Right lung (tissue), 5 donors: ENCODE results near the gene CEP290. TPM values are rescaled to one million over a fixed set of nuclear protein-coding genes. Genes with fewer than 3 reads are reported as not detected.
"Not testable (repeated sequence)": the region's sequence is repeated elsewhere in the genome, so short reads cannot be mapped to it uniquely, and the experiment has no call there.

ENCODE experiments used
- DNase-seq, 2 donors: peaks; one replicate each; pipeline ENCODE4 v3.0.0-alpha.2; 2013
- polyA plus RNA-seq, 5 donors: library from polyadenylated mRNA; unstranded; fragments of 120-200 nt; gene quantifications; one replicate each; pipeline versions ENCODE4 v1.2.1 to v1.2.3, GENCODE V29; 2013; ENCODE audit warnings: inconsistent platforms in 1 of 5, low replicate concordance in 1 of 5; ENCODE audit not compliant: insufficient read length in 5 of 5, insufficient read depth in 1 of 5

CEP290 gene
- polyA plus RNA-seq, 5 donors: 18.3 to 38.3 (median 34.1) TPM

DNA sequence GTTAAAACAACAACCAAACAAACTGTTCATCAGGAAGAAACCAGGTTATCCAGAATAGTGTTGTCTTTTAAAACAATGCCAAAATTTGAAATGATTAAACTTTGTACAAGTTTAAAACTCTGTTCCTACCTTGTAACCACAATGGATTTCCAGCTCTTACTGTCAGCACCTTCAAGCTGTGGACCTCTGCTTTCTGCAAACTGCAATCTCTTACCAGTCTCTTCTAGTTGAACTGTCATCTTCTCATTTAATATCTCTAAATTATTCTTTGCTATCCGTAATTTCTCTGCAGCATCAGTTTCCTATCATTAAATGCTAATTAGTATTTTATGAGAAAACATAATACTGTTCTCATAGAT lies 83.2 kb downstream of the CEP290 start:
- no peak for DNase-seq

GRCh38 chr12:88057994-88058718 lies 83.7 kb downstream of the CEP290 start:
- DNase-seq: no peak

DNA sequence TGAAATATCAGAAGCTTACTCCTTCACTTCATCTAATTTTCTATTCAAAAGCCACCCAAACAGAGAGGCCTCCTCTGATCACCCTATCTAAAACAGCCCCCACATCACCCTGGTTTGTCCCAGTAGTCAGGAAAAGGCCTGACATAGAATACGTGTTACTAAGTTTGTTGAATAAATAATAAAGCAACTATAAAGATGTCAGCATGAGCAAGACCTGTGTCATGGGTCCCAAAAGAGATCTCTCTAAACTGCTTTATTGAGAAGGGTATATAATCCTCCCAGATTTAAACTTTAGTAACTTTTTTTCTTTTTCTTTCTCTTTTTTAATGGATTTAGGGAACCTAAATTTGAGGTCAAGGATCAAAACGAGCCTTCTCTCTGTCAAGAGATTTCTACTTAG lies 85.3 kb downstream of the CEP290 start:
- no peak for DNase-seq

GRCh38 chr12:88052686-88053085 lies 89.2 kb downstream of the CEP290 start:
- no peak for DNase-seq

- DNase-seq: no peak
These were observed 97.9 kb downstream of the CEP290 start for GRCh38 chr12:88044035-88044434.

DNA sequence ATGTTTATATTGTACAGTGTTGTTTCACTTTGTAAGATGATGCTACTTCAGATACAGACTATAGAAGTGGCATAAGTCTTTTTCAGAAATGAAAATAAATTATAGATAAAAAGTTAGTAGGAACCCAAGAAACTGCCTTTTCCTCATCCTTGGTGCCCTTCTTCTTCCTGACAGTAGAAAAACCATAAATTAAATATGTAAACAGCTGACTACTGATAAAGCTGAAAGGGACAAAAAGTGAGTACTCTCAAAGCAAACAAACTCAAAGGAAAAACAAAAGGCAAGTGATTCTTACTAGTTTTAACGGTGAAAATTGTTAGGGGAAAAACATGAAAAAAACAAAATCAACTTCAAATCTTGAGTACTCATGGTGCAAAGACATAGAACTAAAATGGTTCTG lies 104.1 kb downstream of the CEP290 start:
- no peak for DNase-seq

- no peak for DNase-seq
These were observed 105.4 kb downstream of the CEP290 start for GRCh38 chr12:88036353-88036965.

- no peak for DNase-seq
These were observed 106.0 kb downstream of the CEP290 start for GRCh38 chr12:88035907-88036289.

GRCh38 chr12:88035271-88035906 lies 106.5 kb downstream of the CEP290 start:
- DNase-seq: peak; percentile 84 to 85

DNA sequence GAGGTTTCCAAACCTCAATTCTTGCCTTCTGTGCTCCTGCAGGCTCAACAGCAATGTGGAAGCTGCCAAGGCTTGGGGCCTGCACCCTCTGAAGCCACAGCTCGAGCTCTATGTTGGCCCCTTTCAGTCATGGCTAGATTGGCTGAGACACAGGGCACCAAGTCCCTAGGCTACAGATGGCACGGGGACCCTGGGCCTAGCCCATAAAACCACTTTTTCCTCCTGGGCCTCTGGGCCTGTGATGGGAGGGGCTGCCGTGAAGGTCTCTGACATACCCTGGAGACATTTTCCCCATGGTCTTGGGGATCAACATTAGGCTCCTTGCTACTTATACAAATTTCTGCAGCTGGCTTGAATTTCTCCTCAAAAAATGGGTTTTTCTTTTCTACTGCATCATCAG lies 110.7 kb downstream of the CEP290 start:
- DNase-seq: not testable (repeated sequence)

GRCh38 chr12:88029093-88029665 lies 112.7 kb downstream of the CEP290 start, which contains the start of gene C12orf50:
Gene C12orf50 (minus strand): TSS chr12:88029401. CDS start chr12:88026962, 2,439 bp downstream.
- DNase-seq: no peak

- DNase-seq: no peak
These were observed 115.7 kb downstream of the CEP290 start for GRCh38 chr12:88026196-88026595.

DNA sequence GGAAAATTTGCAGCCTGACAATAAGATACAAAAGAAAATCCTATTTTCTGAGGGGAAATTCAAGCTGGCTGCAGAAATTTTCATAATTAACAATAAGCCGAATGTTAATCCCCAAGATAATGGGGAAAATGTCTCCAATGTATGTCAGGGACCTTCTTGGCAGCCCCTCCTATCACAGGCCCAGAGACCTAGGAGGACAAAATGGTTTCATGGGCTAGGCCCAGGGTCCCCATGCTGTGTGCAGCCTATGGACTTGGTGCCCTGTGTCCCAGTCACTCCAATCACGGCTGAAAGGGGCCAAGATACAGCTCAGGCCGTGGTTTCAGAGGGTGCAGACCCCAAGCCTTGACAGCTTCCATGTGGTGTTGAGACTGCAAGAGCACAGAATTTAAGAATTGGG lies 123.9 kb downstream of the CEP290 start:
- no peak for DNase-seq

DNA sequence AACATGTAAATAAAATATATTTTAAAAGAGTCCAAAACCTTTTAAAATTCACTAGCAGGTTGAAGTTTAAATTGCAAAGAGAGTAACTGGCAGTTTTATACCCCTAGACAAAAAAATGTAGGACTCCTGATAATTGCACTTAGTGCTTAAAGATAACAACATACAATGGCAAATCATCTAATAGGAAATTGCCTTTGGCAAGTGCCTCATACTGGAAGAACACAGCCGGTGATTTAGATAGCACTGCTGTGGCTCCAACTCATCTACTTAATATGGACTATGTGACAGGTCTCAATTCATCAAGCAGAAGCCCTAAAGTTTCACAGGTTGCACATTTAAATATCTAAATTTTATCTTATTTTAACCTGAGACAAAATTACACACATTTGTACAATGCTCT lies 126.1 kb downstream of the CEP290 start:
- no peak for DNase-seq

DNA sequence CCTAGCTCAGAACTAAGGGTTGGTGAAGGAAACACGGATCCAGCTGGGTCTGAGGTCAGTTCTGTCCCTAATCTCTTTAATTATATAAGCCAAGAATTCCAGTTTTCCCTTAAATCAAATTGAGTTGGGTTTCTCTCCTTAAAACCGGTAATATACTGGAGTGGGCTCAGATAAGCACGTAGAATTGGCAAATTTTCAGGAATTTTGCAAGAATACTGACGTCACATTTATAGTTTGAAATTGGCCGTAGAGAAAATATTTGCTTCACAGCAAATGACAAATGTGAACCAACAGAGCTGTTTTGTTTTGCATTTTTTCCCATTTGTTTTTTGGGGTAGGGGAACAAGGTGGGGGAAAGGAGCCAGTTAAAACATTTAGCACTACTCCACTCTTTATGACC lies 130.1 kb downstream of the CEP290 start:
- DNase-seq: peak; percentile 24 to 27

GRCh38 chr12:88006351-88006750 lies 135.5 kb downstream of the CEP290 start:
- DNase-seq: no peak

DNA sequence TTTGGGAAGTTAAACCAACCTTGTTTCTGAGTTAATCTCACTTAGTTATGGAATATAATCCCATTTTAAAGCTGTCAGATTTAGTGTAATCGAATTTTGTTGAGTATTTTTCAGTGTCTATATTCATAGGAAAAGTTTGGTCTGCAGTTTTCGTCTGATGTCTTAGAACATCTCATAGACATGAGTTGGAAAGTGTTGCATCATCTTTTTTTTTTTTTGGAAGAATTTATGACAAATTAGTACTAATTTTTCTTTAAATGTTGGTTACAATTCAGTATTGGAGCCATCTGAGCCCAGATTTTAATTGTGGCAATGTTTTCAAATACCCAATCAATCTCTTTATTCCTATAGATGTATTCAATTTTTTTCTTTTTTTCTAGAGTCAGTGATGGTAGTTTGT lies 140.6 kb downstream of the CEP290 start:
- no peak for DNase-seq

Other genes with a start within 250 kb of the CEP290 start
- under 1 TPM; 0.38 to 0.61 (median 0.46) TPM for gene C12orf50, start 112.7 kb downstream of the CEP290 start, polyA plus RNA-seq
- 10 to 100 TPM; 17.5 to 31.4 (median 23.5) TPM for gene TMTC3, start 219 bp upstream of the CEP290 start, polyA plus RNA-seq